H1 (cell line): ENCODE measurements around the gene BET1L. TPM values are rescaled to one million over a fixed set of nuclear protein-coding genes. Genes with fewer than 3 reads are reported as not detected.
"Not testable (repeated sequence)": the region's sequence is repeated elsewhere in the genome, so short reads cannot be mapped to it uniquely, and the experiment has no call there.

ENCODE experiments used
- CTCF ChIA-PET: fragments of 300-600 bp; sonication (Branson Sonifier 250); formaldehyde crosslinking; loops from one replicate; lab custom pipeline; 2021; ENCODE audit not compliant: partially characterized antibody; lab: Charles Lee
- POLR2A ChIA-PET: fragments of 300-600 bp; sonication (Branson Sonifier 250); formaldehyde crosslinking; loops from one replicate; lab custom pipeline; 2021; ENCODE audit warnings: inconsistent platforms; ENCODE audit not compliant: partially characterized antibody; lab: Charles Lee
- DNase-seq, 2 experiments: peaks; one replicate each; pipeline versions ENCODE4 v3.0.0 to v3.0.0-alpha.2; 2010 to 2022; ENCODE audit warnings: low spot score in 2 of 2, low read depth in 1 of 2, mixed read lengths in 1 of 2
- FAIRE-seq: peaks from 2 replicates; lab custom pipeline; 2011; peaks lifted over from hg19 to GRCh38; lab: Jason Lieb, UNC
- H2AFZ ChIP-seq: 2 replicates; pipeline ENCODE4 v1.8.1; 2012; ENCODE audit warnings: low read length, inconsistent platforms
- H2AK5ac ChIP-seq: 2 replicates; pipeline ENCODE4 v1.6.1; 2013; ENCODE audit warnings: low read depth, low read length
- H2BK120ac ChIP-seq: replicated peaks from 2 replicates; pipeline ENCODE3; 2013; ENCODE audit warnings: low read depth, low read length, inconsistent platforms
- H2BK12ac ChIP-seq: 2 replicates; pipeline ENCODE4 v1.6.1; 2013; ENCODE audit warnings: low read depth, low read length
- H2BK15ac ChIP-seq: 2 replicates; pipeline ENCODE4 v1.6.1; 2013; ENCODE audit warnings: low read length
- H2BK20ac ChIP-seq: 2 replicates; pipeline ENCODE4 v1.6.1; 2013; ENCODE audit warnings: low read length
- H2BK5ac ChIP-seq: 2 replicates; pipeline ENCODE4 v1.6.1; 2013; ENCODE audit warnings: low read depth, low read length
- H3K14ac ChIP-seq: 2 replicates; pipeline ENCODE4 v1.6.1; 2013; ENCODE audit warnings: inconsistent platforms; ENCODE audit not compliant: insufficient read length
- H3K18ac ChIP-seq: 2 replicates; pipeline ENCODE4 v1.6.1; 2013; ENCODE audit warnings: low read length; ENCODE audit errors: extremely low read depth
- H3K23ac ChIP-seq: 2 replicates; pipeline ENCODE4 v1.6.1; 2013; ENCODE audit warnings: inconsistent platforms; ENCODE audit not compliant: insufficient read length
- H3K23me2 ChIP-seq: 2 replicates; pipeline ENCODE4 v1.6.1; 2013; ENCODE audit warnings: low read depth, low read length
- H3K27ac ChIP-seq: 2 replicates; pipeline ENCODE4 v1.6.1; 2011; ENCODE audit warnings: low read depth, low read length, inconsistent platforms
- H3K27me3 ChIP-seq, 4 experiments: replicated peaks in 1 of 4; 1 replicate in 1 of 4; 2 replicates in 3 of 4; pipeline versions ENCODE4 v1.6.1 to v1.8.1; 2011 to 2013; ENCODE audit warnings: low read length in 3 of 4, mild to moderate bottlenecking in 3 of 4, inconsistent platforms in 2 of 4, mixed read lengths in 2 of 4, moderate library complexity in 1 of 4; ENCODE audit not compliant: control insufficient read depth in 3 of 4, insufficient read depth in 3 of 4; ENCODE audit errors: extremely low read depth in 1 of 4
- H3K36me3 ChIP-seq, 4 experiments: 2 replicates each; pipeline versions ENCODE4 v1.6.1 to v1.8.1; 2011 to 2013; ENCODE audit warnings: mild to moderate bottlenecking in 4 of 4, low read length in 3 of 4, moderate library complexity in 2 of 4, control low read depth in 1 of 4, inconsistent platforms in 1 of 4; ENCODE audit not compliant: insufficient read depth in 4 of 4, control insufficient read depth in 2 of 4
- H3K4ac ChIP-seq: replicated peaks from 2 replicates; pipeline ENCODE3; 2013; ENCODE audit warnings: low read length, low read depth, mixed read lengths, inconsistent platforms; ENCODE audit not compliant: insufficient read length
- H3K4me1 ChIP-seq, 4 experiments: replicated peaks in 1 of 4; 1 replicate in 1 of 4; 2 replicates in 3 of 4; pipeline versions ENCODE4 v1.6.1 to v1.8.1; 2011 to 2013; ENCODE audit warnings: low read length in 3 of 4, inconsistent platforms in 2 of 4, mixed read lengths in 1 of 4; ENCODE audit not compliant: insufficient read depth in 4 of 4, control insufficient read depth in 3 of 4
- H3K4me2 ChIP-seq, 2 experiments: 2 replicates each; pipeline versions ENCODE4 v1.6.1 to v1.8.1; 2011 to 2013; ENCODE audit warnings: low read depth in 2 of 2, low read length in 2 of 2, control low read depth in 1 of 2, inconsistent platforms in 1 of 2, mild to moderate bottlenecking in 1 of 2; ENCODE audit not compliant: insufficient read depth in 1 of 2
- H3K4me3 ChIP-seq, 4 experiments: fragments of 200-600, 300-600 bp in 1 of 4; sonication (generic), shearing (Covaris generic), sonication (Bioruptor Twin) in 1 of 4; 2 replicates each; pipeline versions ENCODE4 v1.5.1 to v1.8.1; 2011 to 2016; ENCODE audit warnings: low read length in 4 of 4, low read depth in 3 of 4, control low read depth in 2 of 4, inconsistent platforms in 2 of 4, mild to moderate bottlenecking in 2 of 4, mixed read lengths in 1 of 4, moderate library complexity in 1 of 4; ENCODE audit not compliant: insufficient read depth in 2 of 4; ENCODE audit errors: extremely low read depth in 1 of 4
- H3K56ac ChIP-seq: replicated peaks from 2 replicates; pipeline ENCODE3; 2013; ENCODE audit warnings: low read depth, mild to moderate bottlenecking, mixed read lengths, low read length, inconsistent platforms; ENCODE audit not compliant: insufficient read length
- H3K79me1 ChIP-seq: 2 replicates; pipeline ENCODE4 v1.6.1; 2013; ENCODE audit warnings: low read depth, low read length, control low read depth
- H3K79me2 ChIP-seq, 2 experiments: 2 replicates each; pipeline versions ENCODE4 v1.6.1 to v1.8.1; 2012 to 2013; ENCODE audit warnings: low read length in 2 of 2, mild to moderate bottlenecking in 2 of 2, inconsistent platforms in 1 of 2; ENCODE audit not compliant: insufficient read depth in 2 of 2, control insufficient read depth in 1 of 2
- H3K9ac ChIP-seq, 4 experiments: replicated peaks in 1 of 4; 1 replicate in 1 of 4; 2 replicates in 3 of 4; pipeline versions ENCODE4 v1.6.1 to v1.8.1; 2011 to 2013; ENCODE audit warnings: low read depth in 3 of 4, low read length in 3 of 4, control low read depth in 2 of 4, mild to moderate bottlenecking in 2 of 4, moderate library complexity in 2 of 4, inconsistent platforms in 1 of 4; ENCODE audit errors: extremely low read depth in 1 of 4
- H3K9me3 ChIP-seq, 2 experiments: 2 replicates each; pipeline versions ENCODE4 v1.6.1 to v1.8.1; 2012 to 2013; ENCODE audit warnings: mild to moderate bottlenecking in 2 of 2, moderate library complexity in 2 of 2, control low read depth in 1 of 2, inconsistent platforms in 1 of 2, low read depth in 1 of 2, low read length in 1 of 2, mixed read lengths in 1 of 2; ENCODE audit not compliant: insufficient read depth in 2 of 2
- H4K20me1 ChIP-seq, 2 experiments: replicated peaks in 1 of 2; 2 replicates each; pipeline versions ENCODE3 to v1.8.1; 2011 to 2013; ENCODE audit warnings: inconsistent platforms in 2 of 2, low read length in 2 of 2, mild to moderate bottlenecking in 1 of 2; ENCODE audit not compliant: insufficient read depth in 2 of 2, control insufficient read depth in 1 of 2
- H4K5ac ChIP-seq: 2 replicates; pipeline ENCODE4 v1.6.1; 2013; ENCODE audit warnings: low read length, low read depth, mixed read lengths, inconsistent platforms; ENCODE audit not compliant: insufficient read length
- H4K8ac ChIP-seq: 2 replicates; pipeline ENCODE4 v1.8.0; 2013; ENCODE audit warnings: mild to moderate bottlenecking, moderate library complexity, low read length, inconsistent platforms; ENCODE audit not compliant: insufficient read depth; ENCODE audit errors: extremely low read depth
- H4K91ac ChIP-seq: replicated peaks from 2 replicates; pipeline ENCODE3; 2013; ENCODE audit warnings: low read length, mixed read lengths, inconsistent platforms; ENCODE audit not compliant: insufficient read length
- WGBS, 2 experiments: shearing (Covaris generic) in 1 of 2; methylation state at CpG; one replicate each; pipeline versions ENCODE4 v1.1.6 to v1.1.7; 2013 to 2015; ENCODE audit warnings: low lambda C conversion rate in 2 of 2, mixed read lengths in 2 of 2, inconsistent platforms in 1 of 2, low coverage in 1 of 2, missing lambda C conversion rate in 1 of 2; ENCODE audit not compliant: insufficient replicate concordance in 2 of 2, insufficient coverage in 1 of 2, insufficient read length in 1 of 2; ENCODE audit errors: extremely low coverage in 1 of 2, missing lambda C conversion rate in 1 of 2; 5-methylcytosine and 5-hydroxymethylcytosine counted together
- polyA plus RNA-seq, 7 experiments: library from polyadenylated mRNA; depleted of rRNA in 3 of 7; stranded (reverse) in 5 of 7; unstranded in 2 of 7; fragments of >200 nt in 5 of 7; fragments of 200-250 nt in 2 of 7; gene quantifications; 1 replicate in 5 of 7; 2 replicates in 1 of 7; 4 replicates in 1 of 7; pipeline versions ENCODE4 v1.2.1 to v1.2.3, GENCODE V29; 2011 to 2013; ENCODE audit warnings: missing spikeins in 2 of 7, mixed read lengths in 2 of 7
- total RNA-seq: library from RNA; stranded (reverse); fragmentation: NEBNext Ultra II Directional; extraction: Animal tissue kit (Norgen Biotek cat#: 25700); gene quantifications from 2 replicates; pipeline ENCODE4 v1.2.1, GENCODE V29; 2021

Gene BET1L
- total and polyA plus RNA-seq, 2 of the 8 experiments (the other 6 are each of a cell fraction or from before 2014, with no cell fraction given), result 40.2 to 61.9 TPM

- H2BK12ac ChIP-seq, H3K27me3 ChIP-seq, H4K20me1 ChIP-seq, H3K56ac ChIP-seq, H3K27ac ChIP-seq, H3K14ac ChIP-seq, H3K4ac ChIP-seq, H3K4me2 ChIP-seq, DNase-seq, H3K4me1 ChIP-seq, H2BK15ac ChIP-seq, H3K9me3 ChIP-seq, H3K23me2 ChIP-seq, H4K5ac ChIP-seq, H2AK5ac ChIP-seq, H2BK120ac ChIP-seq, H3K79me1 ChIP-seq, H4K8ac ChIP-seq, H3K9ac ChIP-seq, H3K36me3 ChIP-seq, H3K18ac ChIP-seq, H2BK20ac ChIP-seq, FAIRE-seq, H2AFZ ChIP-seq, H2BK5ac ChIP-seq, H4K91ac ChIP-seq, H3K79me2 ChIP-seq, H3K23ac ChIP-seq, H3K4me3 ChIP-seq: not testable (repeated sequence)
- WGBS, 2 experiments, result 94% methylated on average over 1 of the region's 3 CpGs; no CpG with 5 or more reads in 1 of the 2 experiments
- ChIA-PET POLR2A (interaction anchor here (0.9 to 1.2 kb wide), 3 partner anchors 8 to 14 kb away, joined by 3 to 6 read pairs (median 3); partner anchors contain the start of genes BET1L and RIC8A), CTCF (interaction anchor here (0.9 to 1.2 kb wide), 2 partner anchors 8 to 30 kb away, joined by 3 to 5 read pairs; no protein-coding TSS in a partner anchor)
These were observed 13.5 kb upstream of the BET1L start for GRCh38 chr11:220641-221215.
